GM18951 (cell line): ENCODE results near the gene STK31.
"Not testable (repeated sequence)": the region's sequence is repeated elsewhere in the genome, so short reads cannot be mapped to it uniquely, and the experiment has no call there.

ENCODE experiments used
- POLR2A ChIP-seq: IDR thresholded peaks from 4 replicates; pipeline ENCODE4 v1.6.1; 2011; ENCODE audit warnings: mild to moderate bottlenecking; ENCODE audit not compliant: insufficient read length, insufficient read depth; ENCODE audit errors: extremely low read depth
- in situ Hi-C: fragments of 300-500 bp; cut with MboI; formaldehyde crosslinking; loops from one replicate; pipeline ENCODE4 v1.12.0; 2022; ENCODE audit warnings: low sequenced_read_pairs, mixed read lengths, inconsistent platforms; ENCODE audit not compliant: unreplicated experiment

STK31 gene

GRCh38 chr7:23742051-23742450 is 32.0 kb downstream of the STK31 start:
- in situ Hi-C loops, result no loop called here
- no peak for TF ChIP-seq POLR2A

- no peak for TF ChIP-seq POLR2A
- in situ Hi-C loops, result no loop called here
These were observed 33.2 kb downstream of the STK31 start for GRCh38 chr7:23743226-23743625.

GRCh38 chr7:23746629-23747028 is 36.6 kb downstream of the STK31 start:
- in situ Hi-C loops, result no loop called here
- TF ChIP-seq POLR2A, result no peak

GRCh38 chr7:23751852-23752251 is 41.8 kb downstream of the STK31 start:
- in situ Hi-C loops, result no loop called here
- no peak for TF ChIP-seq POLR2A

- in situ Hi-C loops, result not testable (repeated sequence)
These were observed 48.8 kb downstream of the STK31 start for GRCh38 chr7:23758839-23759238.

GRCh38 chr7:23759671-23760391 is 49.8 kb downstream of the STK31 start:
- TF ChIP-seq POLR2A, result no peak
- in situ Hi-C loops, result no loop called here

GRCh38 chr7:23765943-23766342 is 55.9 kb downstream of the STK31 start:
- TF ChIP-seq POLR2A, result no peak
- in situ Hi-C loops, result no loop called here

- no peak for TF ChIP-seq POLR2A
- in situ Hi-C loops, result no loop called here
These were observed 57.5 kb downstream of the STK31 start for GRCh38 chr7:23767514-23767913.

GRCh38 chr7:23768022-23768421 is 58.0 kb downstream of the STK31 start:
- in situ Hi-C loops, result no loop called here
- TF ChIP-seq POLR2A, result no peak

- in situ Hi-C loops, result not testable (repeated sequence)
These were observed 69.3 kb downstream of the STK31 start for GRCh38 chr7:23779185-23779800.

GRCh38 chr7:23783115-23783514 is 73.1 kb downstream of the STK31 start:
- in situ Hi-C loops, result no loop called here
- no peak for TF ChIP-seq POLR2A

GRCh38 chr7:23787272-23787671 is 77.3 kb downstream of the STK31 start:
- no peak for TF ChIP-seq POLR2A
- in situ Hi-C loops, result no loop called here

GRCh38 chr7:23788843-23789242 is 78.8 kb downstream of the STK31 start:
- in situ Hi-C loops, result no loop called here
- TF ChIP-seq POLR2A, result no peak

- in situ Hi-C loops, result no loop called here
- no peak for TF ChIP-seq POLR2A
These were observed 81.7 kb downstream of the STK31 start for GRCh38 chr7:23791721-23792120.
